Measurements from ENCODE around the gene GNG8.
A peak's percentile ranks its signal among the peaks of the same experiment; 100 is the strongest.

Gene GNG8

DNA sequence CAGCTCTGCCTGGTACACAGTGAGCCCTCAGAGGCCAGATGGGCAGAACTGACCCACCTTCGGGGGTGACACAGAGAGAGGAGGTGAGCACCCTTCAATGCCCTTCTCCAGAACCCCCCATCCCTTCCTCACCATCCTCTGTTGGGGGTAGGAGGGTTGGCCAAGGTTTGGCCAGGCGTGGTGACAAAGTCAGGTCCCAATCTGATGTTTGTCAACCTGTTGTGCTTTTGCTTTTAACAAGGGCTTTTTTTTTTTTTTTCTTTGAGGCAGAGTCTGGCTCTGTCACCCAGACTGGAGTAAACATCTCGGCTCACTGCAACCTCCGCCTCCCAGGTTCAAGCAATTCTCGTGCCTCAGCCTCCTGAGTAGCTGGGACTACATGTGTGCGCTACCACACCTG is 18.4 kb downstream of the GNG8 start:
- no peak for DNase-seq

DNA sequence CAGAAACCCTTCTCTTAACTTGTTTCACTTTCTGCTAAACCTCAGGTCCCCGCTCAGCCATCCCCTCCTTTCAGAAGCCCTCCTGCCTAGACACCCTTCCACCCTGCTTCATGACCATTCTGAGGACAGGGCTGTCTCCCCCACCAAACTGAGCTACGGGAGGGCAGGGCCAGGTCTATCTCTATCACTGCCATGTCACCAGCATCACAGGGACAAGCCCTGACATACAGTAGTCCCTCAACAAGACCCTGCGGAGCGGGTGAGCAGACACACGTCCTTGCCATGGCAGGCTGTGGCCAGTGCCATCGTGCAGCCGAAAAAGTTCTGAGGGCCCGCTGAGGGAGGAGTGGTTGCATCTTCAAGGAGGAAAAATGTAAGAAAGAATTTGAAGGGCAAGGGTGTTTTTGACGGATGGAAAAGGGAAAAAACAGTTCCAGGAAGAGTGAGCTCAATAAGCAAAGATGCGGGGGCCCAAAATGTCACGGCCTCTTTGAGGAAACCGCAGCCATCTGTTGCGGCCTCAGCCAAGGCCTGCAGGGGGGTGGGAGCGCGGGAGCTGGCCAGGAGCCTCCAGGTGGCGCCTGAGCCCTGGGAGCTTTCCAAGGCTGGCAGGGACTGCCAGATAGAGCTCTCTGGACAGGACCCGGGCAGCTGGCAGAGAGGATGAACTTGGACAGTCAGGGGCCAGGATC is 19.2 kb downstream of the GNG8 start:
- DNase-seq: peak; percentile 47

DNA sequence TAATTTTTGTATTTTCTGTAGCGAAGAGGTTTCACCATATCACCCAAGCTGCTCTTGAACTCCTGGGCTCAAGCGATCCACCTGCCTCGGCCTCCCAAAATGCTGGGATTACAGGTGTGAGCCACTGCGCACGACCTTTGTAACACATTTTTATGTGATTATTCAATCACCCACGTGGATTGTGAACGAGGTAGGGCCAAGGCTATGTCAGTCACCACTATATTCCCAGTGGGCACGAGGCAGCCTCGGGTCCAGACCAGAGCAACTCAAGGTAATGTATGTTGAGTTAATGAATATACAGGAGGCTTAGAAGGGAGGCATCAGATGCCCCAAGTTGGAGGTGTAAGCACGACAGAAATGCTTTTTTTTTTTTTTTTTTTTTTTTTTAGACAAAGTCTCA is 20.0 kb downstream of the GNG8 start:
- DNase-seq: no peak

DNA sequence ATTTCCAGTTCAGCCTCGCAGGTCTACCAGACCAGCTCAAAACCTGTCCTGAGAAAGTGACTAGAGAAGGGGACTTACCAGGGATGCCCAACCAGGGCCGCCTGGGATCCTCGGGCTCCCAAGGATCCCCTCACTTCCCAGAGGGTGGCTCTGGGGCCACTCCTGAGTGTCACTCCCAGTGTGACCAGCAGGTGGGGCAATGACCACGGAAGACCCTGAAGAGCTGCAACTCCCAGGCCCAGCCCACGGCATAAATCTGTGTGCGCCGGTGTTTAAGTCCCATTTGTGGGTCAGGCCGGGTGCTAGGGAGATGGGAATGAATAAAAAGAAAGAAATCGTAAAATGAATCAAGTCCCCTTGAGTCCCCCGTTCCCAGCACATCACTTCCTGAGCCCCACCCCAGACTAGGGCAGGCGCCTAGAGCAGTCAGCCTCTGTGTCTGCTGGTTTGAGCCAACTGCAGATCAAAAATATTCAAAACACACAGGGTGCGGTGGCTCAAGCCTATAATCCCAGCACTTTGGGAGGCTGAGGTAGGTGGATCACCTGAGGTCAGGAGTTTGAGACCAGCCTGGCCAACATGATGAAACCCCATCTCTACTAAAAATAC is 21.8 kb downstream of the GNG8 start:
- peak; percentile 80 for DNase-seq

DNA sequence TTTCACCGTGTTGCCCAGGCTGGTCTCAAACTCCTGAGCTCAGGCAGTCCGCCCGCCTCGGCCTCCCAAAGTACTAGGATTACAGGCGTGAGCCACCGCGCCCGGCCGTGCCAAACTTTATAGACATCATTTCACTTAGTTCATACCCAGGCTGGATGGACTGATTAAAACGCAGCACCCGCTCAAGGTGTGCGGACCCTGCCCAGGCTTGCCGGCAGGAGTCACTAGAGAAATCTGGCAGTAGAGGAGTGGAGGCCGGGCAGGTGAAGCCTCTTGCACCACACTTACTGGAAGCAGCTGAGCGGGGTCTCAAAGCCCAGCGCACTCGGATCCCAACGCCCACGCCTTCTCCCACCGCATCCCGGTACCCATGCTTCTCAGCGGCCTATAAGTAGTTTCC is 22.5 kb downstream of the GNG8 start:
- DNase-seq: no peak

DNA sequence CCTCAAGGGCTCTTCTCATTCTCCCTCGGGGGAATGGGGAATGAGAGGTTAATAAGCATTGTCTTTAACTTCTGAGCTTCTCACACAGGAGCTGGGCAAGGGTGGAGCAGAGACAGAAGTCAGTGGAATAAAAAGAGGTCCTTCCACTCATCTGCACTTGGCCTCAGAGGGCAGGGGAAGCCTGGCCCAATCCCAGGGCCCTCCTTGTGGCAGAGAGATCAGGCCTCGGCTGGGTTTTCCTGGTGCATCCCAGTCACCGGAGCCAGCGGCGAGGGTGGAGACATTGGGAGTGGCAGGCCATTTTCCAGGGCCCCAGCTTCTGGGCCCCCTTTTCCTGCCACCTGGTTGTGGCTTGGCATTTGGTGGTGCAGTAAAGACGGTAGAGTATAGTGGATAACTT is 24.2 kb downstream of the GNG8 start:
- DNase-seq: no peak

DNA sequence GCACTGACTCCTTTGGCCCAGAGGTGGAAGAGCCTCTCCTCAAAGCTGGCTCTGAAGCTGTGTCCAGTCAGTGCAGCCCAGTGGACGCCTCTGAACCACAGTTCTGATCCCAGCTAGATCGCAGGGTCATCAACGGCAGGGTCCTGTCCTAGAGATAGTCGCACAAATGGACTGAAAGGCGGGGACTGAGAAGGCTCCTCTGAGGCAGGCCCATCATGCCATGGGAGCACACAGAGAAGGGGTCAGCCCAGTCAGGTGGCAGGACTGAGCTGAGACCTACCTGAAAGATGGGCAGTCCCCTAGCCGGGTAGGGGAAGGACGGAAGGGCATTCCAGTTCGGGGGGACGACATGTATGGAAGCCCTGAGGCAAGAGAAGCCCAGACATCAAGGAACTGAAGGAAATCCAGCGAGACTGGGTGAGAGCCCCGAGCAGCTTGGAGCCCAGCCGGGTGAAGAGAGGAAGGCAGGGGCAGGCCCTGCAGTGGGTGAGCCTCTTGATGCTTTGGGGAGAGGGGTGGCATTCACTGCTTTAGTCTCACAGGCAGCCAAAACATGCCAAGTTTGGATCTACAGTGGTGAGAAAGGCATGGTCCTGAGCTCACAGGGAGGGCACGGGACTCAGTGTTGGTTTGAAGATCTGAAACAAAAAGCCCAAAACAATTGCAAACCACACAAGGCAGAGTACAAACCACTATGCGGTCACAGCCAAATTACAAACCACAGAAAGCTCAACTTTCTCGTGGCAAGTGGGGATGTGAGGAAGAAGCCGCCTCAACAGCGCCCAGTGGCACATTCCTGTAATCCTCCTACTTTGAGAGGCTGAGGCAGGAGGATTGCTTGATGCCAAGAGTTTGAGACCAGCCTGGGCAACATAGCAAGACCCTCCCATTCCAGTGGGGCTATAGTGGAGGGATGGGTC is 24.9 kb downstream of the GNG8 start:
- peak; percentile 59 for DNase-seq

DNA sequence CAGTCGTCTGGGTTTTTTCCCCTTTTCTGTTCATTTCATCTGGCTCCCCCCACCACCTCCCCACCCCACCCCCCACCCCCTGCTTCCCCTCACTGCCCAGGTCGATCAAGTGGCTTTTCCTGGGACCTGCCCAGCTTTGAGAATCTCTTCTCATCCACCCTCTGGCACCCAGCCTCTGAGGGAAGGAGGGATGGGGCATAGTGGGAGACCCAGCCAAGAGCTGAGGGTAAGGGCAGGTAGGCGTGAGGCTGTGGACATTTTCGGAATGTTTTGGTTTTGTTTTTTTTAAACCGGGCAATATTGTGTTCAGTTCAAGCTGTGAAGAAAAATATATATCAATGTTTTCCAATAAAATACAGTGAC is 25.6 kb downstream of the GNG8 start:
- DNase-seq: no peak

DNA sequence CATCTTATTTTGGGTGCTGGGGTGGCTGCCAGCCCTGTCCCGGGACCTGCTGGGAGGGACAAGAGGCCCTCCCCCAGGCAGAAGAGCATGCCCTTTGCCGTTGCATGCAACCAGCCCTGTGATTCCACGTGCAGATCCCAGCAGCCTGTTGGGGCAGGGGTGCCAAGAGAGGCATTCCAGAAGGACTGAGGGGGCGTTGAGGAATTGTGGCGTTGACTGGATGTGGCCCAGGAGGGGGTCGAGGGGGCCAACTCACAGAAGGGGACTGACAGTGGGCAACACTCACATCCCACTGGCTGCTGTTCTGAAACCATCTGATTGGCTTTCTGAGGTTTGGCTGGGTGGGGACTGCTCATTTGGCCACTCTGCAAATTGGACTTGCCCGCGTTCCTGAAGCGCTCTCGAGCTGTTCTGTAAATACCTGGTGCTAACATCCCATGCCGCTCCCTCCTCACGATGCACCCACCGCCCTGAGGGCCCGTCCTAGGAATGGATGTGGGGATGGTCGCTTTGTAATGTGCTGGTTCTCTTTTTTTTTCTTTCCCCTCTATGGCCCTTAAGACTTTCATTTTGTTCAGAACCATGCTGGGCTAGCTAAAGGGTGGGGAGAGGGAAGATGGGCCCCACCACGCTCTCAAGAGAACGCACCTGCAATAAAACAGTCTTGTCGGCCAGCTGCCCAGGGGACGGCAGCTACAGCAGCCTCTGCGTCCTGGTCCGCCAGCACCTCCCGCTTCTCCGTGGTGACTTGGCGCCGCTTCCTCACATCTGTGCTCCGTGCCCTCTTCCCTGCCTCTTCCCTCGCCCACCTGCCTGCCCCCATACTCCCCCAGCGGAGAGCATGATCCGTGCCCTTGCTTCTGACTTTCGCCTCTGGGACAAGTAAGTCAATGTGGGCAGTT is 26.2 kb downstream of the GNG8 start:
- DNase-seq: no peak

DNA sequence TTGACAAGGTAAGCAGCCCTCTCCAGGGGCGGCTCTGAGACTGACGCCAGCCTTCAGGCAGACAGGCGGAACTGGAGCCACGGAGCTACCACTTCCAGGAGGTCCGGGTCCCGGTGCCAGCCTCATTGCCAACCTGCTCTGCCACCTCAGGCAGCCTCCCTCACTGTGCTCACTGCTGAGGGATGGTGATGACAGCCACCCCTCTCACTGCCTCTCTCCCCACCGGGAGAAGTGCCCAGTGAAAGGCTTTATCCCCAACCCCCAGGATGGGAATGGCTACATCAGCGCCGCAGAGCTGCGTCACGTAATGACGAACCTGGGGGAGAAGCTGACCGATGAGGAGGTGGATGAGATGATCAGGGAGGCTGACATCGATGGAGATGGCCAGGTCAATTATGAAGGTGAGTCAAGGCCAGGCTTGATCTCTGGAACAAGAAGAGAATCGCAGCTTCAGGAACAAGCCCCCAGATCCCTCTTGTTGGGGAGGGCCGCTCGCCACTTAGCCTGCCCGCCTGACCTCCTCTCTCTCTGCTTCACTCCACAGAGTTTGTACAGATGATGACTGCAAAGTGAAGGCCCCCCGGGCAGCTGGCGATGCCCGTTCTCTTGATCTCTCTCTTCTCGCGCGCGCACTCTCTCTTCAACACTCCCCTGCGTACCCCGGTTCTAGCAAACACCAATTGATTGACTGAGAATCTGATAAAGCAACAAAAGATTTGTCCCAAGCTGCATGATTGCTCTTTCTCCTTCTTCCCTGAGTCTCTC is 27.2 kb downstream of the GNG8 start:
- no peak for DNase-seq

DNA sequence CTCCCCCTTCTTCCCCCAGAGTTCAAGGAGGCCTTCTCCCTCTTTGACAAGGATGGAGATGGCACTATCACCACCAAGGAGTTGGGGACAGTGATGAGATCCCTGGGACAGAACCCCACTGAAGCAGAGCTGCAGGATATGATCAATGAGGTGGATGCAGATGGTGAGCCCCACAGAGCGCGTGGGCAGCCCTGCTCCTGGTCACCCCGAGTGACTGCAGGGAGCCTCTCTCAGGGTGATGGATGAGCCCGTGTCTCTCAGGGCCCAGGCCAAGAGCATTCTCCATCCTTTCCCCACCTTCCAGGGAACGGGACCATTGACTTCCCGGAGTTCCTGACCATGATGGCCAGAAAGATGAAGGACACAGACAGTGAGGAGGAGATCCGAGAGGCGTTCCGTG is 27.8 kb downstream of the GNG8 start:
- DNase-seq: no peak

DNA sequence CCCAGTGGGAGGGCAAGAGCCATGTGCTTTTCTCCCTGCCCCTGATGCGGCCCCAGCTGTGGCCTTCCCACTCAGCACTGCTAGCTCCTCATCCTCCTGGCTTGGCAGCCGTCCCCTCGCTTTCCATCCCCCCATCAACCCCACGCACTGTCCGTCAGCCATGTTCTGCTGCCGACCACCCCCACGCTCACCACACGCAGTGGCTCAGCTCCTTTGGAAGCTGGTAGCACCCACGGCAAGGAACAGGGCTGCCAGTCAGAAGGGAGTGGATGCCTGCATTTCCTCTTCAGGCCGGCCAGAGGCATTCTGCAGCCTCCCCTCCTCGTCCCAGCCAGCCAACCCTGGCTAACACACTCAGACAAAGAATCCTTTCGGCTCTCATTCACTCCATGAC is 28.6 kb downstream of the GNG8 start:
- no peak for DNase-seq

DNA sequence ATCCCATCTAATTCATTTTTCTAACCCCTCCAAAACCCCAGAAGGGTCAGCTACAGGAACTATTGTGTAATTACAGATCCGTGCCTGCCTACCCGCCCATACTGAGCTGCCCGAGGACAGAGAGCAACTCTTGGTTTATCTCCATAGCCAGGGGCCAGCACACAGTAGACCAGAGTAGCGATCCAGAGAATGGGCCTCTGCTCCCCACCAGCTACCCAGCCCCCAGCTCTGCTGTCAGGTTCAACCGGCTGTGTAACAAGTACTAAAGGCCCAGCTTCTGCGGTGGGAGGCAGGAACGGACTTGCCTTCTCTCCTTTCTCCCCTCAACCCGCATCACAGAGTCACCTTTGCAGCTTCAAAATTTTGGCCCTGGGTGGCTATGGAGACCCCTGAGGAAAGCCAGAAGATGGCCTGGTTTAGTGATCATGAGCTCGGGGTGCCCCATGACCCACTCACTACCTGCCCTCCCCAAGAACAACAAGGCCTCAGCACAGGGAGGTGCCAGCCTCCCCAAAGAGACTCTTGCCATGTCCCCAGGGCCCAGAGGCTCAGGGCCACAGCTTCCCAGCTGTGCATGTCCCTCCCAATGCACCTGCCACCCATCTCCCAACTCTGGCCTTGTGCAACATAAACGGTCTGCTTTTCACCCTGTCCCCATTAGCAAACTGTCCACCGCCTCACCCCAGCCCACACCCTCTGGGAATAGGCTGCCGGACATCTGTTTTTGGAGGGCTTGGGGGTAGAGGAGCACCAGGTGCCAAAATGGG is 29.1 kb downstream of the GNG8 start:
- no peak for DNase-seq

DNA sequence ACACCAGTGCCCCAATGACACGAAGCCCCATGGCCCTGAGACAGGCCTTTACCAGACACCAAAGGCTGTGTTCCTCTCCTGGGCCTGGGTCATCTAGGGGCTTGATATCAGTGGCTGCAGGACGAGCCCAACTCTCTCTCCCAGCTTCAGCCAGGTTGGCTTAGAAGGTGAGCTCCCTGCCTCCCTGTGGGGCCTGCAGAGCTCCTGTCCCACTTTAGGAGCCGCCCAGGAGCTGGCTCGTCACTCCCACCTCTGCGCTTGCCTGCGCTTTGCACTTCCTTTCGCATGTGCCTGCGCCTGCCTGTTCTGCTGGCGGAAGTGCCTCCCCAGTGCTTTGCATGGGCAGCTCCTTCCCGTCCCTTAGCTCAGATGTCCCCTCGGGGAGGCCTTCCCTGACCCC is 30.0 kb downstream of the GNG8 start:
- no peak for DNase-seq

DNA sequence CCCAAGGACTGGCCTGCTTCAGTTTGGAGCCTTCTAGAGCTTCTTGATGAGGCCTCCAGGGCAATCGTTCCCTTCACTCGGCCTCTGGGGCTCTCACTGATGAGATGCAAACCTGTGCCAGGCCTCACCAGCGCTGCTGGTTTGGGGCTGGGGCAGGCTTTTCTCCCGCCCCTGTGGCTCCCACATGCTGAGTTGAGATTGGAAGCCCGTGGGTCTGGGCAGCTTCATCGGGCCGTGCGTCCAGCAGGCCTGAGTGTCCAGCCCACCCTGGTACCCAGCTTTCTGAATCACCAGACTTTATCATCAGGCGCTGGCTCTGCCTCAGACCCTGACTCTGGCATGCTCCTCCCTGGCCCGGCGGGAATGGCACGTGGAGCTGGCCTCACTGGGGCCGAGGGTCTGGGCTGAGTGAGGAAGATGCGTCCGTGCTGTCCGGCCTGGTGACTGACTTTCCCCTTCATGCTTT is 30.6 kb downstream of the GNG8 start:
- DNase-seq: no peak

DNA sequence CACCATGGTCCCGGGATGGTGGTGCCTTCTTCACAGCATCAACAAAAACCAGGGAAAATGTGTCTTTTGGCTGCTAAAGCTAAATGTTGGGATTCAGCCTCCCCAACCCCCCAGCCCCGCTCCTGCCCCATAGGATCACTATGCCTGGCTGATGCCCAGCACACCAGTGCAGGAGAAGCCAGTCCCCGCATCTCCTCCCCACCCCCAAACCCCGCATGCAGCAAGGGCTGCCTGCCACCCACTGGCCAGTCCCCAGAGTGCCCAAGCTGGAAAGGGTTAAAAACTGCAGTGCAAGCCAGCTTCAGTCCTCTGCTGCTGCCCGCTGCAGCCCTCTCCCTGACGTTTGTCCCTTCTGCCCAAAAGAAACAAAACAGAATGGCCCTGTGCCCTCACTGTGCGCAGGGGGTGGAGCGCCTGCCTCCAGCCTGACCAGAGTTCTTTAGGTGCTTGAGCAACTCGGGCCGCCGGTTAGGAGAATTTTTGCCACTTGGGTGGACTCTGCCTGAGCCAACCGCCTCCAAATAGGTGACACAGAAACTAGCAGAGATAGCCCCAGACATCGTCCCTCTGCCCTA is 31.1 kb downstream of the GNG8 start:
- no peak for DNase-seq

DNA sequence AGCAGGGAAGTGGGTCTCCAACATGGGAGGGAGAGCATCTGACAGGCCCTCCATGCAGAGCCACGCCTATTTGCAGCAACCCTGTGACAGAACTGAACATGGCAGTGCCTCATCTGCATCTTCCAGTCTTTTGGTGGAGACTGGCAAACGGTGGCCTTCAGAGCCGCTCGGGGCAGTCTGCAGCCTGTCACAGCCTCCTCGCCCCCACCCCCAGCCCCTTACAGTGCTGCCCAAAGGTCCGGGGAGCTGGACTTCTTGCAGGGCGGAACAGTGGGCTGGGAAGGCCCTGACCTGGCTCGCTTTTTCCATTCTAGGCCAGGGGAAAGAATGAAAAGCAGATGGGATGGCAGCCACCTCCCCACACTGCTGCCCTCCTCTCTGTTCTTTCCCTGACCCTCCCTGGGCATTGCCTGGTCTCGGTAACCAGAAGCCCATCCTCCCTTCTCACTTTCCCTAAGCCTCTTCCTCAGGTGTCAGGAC is 32.2 kb downstream of the GNG8 start:
- no peak for DNase-seq

DNA sequence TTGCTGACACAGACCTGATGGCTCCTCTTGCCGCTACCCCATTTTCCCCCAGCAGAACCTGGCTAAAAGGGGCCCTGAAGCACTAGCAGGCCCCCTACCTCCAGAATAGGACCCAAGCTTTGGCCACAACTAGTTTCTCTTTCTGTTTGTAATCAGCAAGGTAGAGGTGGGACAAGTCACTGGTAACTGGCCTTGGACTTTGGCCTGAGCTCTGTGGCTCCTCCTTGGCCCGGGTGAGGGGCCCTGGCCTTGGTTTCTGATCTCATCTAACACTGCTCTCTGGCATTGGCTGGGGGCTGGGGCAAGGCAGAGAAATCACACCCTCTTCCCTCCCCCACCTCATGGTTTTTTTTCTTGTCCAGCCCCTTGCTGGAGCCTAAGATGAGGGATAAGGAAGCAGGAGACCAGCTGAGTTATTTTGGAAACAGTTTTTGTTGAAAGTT is 32.8 kb downstream of the GNG8 start:
- DNase-seq: no peak

DNA sequence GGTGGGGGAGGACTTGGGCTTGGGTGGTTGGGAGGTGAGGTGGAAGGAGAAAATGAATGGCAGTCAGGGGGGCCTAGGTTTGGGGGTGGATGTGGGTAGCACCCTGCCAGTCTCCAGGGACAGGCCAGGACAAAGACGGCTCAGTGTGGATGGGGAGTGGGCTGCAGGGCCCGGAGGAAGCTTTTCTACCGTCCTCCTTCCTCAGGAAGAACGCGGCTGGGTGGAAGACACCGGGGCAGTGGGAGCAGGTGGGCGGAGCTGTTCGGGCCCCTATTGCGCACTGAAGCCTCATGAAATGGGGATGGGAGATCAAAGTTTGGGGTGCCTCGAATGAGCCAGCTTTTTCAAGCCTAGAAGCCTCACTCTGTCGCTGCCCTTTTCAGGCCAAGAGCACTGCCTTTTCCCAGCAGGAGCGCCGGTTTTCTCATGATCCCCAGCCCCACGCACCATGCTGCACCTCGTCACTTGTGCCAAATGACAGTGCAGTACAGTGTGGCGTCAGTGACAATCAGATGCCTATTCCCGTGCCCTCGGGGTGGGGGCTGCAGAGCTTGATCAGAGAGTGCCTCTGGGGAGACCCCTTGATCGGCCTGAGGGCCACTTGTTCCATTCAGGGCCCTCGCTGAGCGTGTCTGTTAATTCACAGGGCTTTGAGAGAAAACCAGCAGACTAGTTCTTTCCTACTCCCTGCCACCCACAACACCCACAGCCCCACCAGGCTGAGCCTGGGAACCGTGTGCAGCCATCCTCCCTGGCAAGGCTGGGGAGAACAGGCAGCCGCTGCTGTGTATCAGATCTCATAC is 33.4 kb downstream of the GNG8 start:
- no peak for DNase-seq

Data from fibroblast of skin of scalp (primary cell).